GM04503 (cell line): Measurements from ENCODE around the gene DDX60.
"Not testable (repeated sequence)": the region's sequence is repeated elsewhere in the genome, so short reads cannot be mapped to it uniquely, and the experiment has no call there.

Experiments
- DNase-seq: peaks from one replicate; pipeline ENCODE4 v3.0.0-alpha.2; 2012; ENCODE audit warnings: low read depth

The DDX60 gene

GRCh38 chr4:168291242-168291641 lies 27.3 kb downstream of the DDX60 start:
- no peak for DNase-seq

DNA sequence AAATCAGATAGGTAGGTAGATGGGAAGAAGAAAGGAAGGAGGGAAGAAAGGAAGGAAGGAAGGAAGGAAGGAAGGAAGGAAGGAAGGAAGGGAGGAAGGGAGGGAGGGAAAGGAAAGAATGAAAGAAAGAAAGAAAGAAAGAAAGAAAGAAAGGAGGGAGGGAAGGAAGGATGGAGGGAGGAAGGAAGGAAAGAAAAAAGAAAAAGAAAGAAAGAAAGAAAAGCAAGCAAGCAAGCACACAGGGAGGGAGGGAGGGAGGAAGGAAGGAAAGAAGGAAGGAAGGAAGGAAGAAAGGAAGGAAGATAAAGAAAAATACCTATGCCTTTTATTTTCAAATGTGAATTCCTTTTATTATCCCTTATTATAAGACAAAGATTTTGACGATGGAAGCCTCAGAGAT lies 32.7 kb downstream of the DDX60 start:
- DNase-seq: not testable (repeated sequence)

- no peak for DNase-seq
These were observed 39.0 kb downstream of the DDX60 start for GRCh38 chr4:168279556-168279955.

DNA sequence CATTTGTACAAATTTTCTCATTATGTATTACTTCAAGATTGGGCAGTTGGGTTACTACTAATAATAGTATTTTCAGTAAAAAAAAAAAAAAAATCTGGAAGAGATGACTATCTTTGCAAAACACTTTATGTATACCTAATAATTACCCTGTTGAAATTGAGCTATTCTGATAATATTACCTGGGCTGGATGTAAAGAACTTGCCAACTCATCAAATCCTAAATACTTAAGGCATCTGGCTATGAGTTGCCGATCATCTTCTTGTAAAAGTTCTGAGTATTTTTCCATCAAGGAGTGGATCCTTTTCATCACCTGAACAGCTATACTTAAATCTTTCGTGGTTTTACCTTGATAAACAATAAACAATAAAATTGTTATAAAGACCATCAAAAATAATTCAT lies 42.7 kb downstream of the DDX60 start:
- no peak for DNase-seq

DNA sequence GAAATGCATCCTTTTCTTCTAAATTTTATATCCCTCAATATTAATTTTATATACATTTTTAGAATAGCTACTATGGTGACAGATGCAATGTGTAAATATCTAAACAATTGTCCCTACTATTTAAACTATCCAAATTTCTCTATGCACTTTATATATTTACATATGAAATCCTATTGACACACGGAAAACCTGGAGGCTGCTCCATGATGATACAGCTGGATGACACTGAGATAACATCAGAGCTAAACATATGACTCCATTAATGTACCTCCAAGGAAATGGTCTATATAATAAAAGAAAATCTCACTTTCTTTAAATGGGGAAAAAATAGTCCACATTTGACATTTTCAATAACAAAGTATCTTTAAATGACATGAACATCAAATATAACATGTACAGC lies 43.7 kb downstream of the DDX60 start:
- no peak for DNase-seq

- no peak for DNase-seq
These were observed 44.7 kb downstream of the DDX60 start for GRCh38 chr4:168273838-168274237.

GRCh38 chr4:168272488-168272887 lies 46.1 kb downstream of the DDX60 start:
- DNase-seq: no peak

- DNase-seq: no peak
These were observed 48.7 kb downstream of the DDX60 start for GRCh38 chr4:168269896-168270295.

- DNase-seq: no peak
These were observed 53.2 kb downstream of the DDX60 start for GRCh38 chr4:168265327-168265726.

- no peak for DNase-seq
These were observed 53.6 kb downstream of the DDX60 start for GRCh38 chr4:168264903-168265302.

DNA sequence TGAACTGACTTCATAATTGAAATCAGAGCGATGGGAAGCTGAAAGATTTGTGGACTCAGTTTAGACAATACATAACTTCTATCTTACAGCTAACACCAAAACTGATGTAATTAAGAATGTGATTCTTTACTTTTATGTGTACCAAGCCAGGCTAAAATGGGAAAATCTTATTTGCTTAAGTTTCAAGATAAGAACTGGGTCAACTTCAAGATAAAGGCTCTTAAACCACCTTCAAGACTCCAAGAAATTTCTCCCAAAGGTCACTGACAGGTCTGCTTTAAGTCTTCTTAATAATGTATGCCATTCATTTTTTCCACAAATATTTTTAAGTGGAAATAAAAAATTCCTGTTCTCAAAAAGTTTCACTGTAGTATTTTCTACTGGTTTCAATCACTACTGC lies 55.5 kb downstream of the DDX60 start:
- no peak for DNase-seq

DNA sequence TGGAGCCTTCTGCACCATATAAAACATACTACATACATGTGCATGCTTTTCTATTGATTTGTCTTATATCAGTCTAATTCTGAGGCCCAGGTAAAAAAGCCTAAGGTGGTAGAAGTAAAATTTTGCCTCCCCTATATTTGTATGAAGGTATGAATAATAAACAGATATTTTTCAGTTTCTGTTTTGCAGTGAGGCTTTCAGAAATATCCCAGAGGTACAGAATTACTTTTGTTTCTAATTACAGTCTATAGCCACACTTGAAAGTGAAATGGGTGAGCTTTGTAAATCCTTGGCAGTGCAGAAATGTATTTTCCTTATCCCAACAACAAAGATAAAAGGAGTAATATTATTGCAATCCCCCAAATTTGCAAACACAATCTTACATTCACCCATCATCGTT lies 59.5 kb downstream of the DDX60 start:
- no peak for DNase-seq

- no peak for DNase-seq
These were observed 60.8 kb downstream of the DDX60 start for GRCh38 chr4:168257768-168258167.

GRCh38 chr4:168248176-168248710 lies 70.3 kb downstream of the DDX60 start:
- DNase-seq: peak; percentile 36

- DNase-seq: no peak
These were observed 70.9 kb downstream of the DDX60 start for GRCh38 chr4:168247603-168248002.

DNA sequence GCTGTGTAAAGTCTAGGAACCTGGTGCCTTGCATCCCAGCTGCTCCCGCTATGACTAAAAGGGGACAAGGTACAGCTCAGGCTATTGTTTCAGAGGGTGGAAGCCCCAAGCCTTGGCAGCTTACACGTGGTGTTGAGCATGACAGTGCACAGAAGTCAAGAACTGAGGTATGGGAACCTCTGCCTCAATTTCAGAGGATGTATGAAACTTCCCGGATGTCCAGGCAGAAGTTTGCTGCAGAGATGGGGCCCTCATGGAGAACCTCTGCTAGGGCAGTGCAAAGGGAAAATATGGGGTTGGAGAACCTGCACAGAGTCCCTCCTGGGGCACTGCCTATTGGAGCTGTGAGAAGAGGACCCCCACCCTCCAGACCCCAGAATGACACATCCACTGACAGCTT lies 76.6 kb downstream of the DDX60 start:
- no peak for DNase-seq

- DNase-seq: no peak
These were observed 77.7 kb downstream of the DDX60 start for GRCh38 chr4:168240821-168241220.

DNA sequence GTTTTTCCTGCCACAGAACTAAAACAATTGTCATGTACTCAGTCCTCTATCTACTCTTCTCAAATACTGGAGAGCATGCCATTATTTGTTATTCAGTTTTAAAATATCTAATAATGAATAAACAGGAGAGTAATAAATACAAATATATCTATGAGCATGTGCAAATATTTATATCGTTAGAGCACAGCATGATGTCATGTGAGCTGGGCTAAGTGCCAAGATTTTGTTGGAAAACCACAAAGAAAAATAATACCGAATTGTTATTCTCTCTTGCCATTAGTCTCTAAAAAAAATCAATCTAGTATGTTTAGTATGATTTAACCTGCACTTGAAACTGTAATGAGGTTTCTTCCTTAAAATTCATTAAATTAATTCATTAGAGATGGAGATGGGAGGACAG lies 97.3 kb downstream of the DDX60 start:
- DNase-seq: peak; percentile 10

DNA sequence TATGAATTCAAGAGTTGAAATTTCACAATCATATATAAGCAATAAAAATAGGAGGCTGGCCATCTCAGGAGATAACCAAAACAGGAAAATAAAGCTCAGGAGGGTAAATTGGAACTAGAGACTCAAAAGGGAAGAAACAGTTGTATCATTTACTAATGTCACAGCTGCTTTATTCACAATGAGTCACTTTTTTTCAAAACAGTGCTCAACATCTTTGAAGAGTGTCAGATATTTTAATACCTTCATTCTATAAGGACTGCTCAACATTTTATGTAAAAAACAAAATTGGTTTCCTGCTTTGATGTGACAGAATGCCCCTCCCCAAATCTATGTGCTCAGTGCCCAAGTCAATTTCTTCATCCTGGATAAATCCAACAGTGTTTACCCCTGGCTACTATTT lies 97.7 kb downstream of the DDX60 start:
- DNase-seq: no peak

DNA sequence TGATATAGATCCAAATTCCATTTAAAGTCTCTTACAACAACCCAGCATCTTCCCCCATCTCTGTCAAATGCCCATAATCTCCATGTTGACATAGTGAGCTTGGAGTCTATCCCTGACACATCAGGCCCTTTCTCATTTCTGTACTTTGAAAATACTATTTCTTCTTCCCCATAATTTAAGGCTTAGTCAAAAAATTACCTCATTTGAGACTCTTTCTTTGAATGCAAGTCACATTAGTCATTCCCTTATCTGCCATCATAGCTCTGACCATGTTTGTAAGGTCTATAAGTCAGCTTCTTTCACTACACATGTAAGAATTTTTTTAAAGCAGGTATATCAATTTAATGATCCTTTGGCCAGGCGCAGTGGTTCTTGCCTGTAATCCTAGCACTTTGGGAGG lies 99.9 kb downstream of the DDX60 start:
- DNase-seq: peak; percentile 37

GRCh38 chr4:168213511-168213910 lies 105.0 kb downstream of the DDX60 start:
- peak; percentile 7 for DNase-seq

DNA sequence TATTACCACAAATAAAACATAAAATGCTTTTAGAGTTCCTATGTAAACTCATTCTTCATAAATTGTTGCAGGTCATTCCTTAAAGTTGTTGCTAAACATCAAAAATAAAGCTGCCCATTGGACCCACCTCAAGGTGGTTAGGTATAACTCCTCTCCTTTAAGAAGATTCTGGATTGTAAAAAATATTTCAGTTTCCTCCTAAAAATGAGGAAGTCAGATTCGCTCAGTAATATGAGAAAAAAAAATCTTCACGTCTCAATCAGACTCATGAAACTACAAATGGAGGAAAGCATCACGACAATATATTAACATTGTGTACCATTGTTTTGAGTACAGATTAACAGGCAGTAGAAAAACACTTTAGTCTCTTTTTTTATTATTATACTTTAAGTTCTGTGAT lies 105.9 kb downstream of the DDX60 start:
- no peak for DNase-seq

DNA sequence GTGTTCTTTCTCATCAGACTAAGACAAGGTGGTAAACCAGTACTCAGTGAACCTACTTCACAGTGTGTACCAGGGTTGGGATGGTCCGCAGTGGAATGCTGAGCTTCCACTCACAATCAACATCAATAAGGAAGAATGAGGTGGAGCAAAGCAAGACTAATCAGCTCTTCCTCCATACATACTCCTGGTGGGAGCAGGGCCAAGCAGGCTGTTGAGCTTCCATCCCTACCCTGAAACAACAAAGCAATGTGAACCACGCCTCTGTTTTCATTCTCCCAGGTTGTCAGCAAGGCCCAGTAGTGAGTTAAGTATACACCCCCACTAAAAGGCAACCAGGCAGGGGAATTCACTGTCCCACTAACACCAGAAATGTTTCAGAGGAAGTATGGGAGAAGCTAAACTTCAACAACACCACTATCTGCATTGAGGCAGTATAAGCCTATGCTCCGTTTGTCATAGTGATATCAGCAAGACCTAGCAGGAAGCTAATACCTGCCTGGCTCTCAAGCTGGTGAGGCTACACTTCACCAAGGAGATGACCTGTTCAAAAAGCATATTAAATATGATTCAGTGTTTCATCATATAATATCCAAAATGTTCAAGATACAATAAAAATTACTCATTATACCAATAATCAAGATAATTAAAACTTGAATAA lies 109.5 kb downstream of the DDX60 start:
- DNase-seq: no peak

DNA sequence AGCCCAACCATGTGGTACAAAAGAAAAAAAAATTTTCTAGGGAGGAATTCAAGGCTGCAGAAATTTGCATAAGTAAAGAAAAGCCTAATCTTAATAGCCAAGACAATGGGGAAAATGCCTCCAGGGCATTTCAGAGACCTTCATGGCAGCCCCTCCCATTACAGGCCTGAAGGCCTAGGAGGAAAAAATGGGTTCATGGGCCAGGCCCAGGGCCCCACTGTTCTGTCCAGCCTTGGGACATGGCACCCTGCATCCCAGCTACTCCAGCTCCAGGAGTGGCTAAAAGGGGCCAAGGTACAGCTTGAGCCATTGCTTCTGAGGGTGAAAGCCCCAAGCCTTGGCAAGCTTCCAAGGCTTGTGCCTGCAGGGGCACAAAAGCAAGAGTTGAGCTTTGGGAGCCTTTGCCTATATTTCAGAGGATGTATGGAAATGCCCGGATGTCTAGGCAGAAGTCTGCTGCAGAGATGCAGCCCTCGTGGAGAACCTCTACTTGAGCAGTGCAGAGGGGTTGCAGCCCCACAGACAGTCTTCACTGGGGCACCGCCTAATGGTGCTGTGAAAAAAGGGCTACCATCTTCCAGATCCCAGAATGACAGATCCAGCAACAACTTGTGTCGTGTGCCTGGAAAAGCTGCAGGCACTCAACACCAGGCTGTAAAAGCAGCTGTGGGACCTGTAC lies 115.2 kb downstream of the DDX60 start:
- DNase-seq: no peak
